ENCODE results near the gene L2HGDH. TPM values are rescaled to one million over a fixed set of nuclear protein-coding genes. Genes with fewer than 3 reads are reported as not detected.
A peak's percentile ranks its signal among the peaks of the same experiment; 100 is the strongest.

L2HGDH gene
- total RNA-seq, 1 experiment from 2014 or later: 16.9 TPM

DNA sequence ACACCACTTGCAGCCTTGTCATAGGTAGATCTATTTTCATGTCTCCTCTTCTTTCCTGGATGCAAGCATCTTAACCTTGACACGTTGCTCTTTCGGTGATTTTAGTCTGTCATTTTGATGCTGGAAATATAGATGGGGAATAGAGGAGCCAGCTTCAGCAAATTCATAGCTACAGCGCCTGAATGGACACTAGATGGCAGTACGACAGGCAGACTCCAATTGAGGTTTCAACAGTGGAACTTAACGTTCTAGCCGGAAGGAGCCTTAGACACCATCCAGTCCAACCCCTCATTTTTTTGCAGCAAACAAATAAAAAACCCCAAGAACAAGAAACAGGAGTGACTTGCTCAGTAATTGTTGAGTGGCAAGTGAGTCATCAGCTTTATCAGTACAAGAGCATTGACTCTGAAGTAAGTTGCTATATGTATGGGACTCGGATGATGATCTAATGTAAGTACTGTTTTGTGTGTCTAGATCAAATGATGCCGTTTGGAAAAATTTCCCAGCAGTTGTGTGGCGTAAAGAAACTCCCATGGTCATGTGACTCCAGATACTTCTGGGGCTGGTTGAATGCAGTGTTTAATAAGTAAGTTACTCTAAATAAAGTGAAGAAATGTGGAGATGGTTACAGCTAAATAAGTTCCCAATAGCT is 9.1 kb upstream of the L2HGDH start:
- peaks cover 5 to 10% of the 10 kb centered on the region in 2 experiments for H3K4me1 ChIP-seq (ENCODE audit: control insufficient read depth in 1 of 2, insufficient read depth in 2 of 2, low read length in 2 of 2)
- H3K79me2 ChIP-seq (ENCODE audit: insufficient read depth, low read length): 0 out of 2 replicates have a peak, but pooled peaks cover 3% of the 10 kb centered on the region
- H3K36me3 ChIP-seq (ENCODE audit: control insufficient read depth in 1 of 2, insufficient read depth in 2 of 2, low read length in 2 of 2): peaks cover 4 to 7% of the 10 kb centered on the region in 2 experiments; a peak in 1 of 4 replicates
- peak overlapping the region; percentile 52 for H3K4me2 ChIP-seq (ENCODE audit: low read length)
- ChIA-PET RAD21 (ENCODE audit: low non-redundant PET in 1 of 2, low total read pairs in 2 of 2, uncharacterized antibody in 2 of 2, unreplicated experiment in 2 of 2) (interaction anchor here in 1 of 2 experiments (0.6 to 1.1 kb wide), 4 partner anchors 9 to 455 kb away, joined by 3 to 4 read pairs (median 4); partner anchors contain the start of genes DMAC2L, L2HGDH and MAP4K5), CTCF (interaction anchor here (0.7 to 2.4 kb wide), 24 partner anchors 9 to 539 kb away, joined by 3 to 18 read pairs (median 4); partner anchors contain the start of genes CDKL1, DMAC2L, L2HGDH and MAP4K5), POLR2A (interaction anchor here (1.5 to 1.6 kb wide), 2 partner anchors 9 to 211 kb away, joined by 3 to 7 read pairs; partner anchors contain the start of genes DMAC2L, L2HGDH and MAP4K5)
- H3K27me3 ChIP-seq (ENCODE audit: insufficient read depth, low read length): no peaks in the 10 kb centered on the region
- ATAC-seq: peak; percentile 98
- intact Hi-C loops (cut with micrococcal nuclease): loop anchor here (1.0 to 5.0 kb wide), 3 partner anchors 76 to 457 kb away; partner anchors contain the start of genes CDKL1 and MAP4K5
- no peaks in the 10 kb centered on the region for H4K20me1 ChIP-seq (ENCODE audit: insufficient read depth)
- H3K27ac ChIP-seq (ENCODE audit: low read depth, low read length): peak overlapping the region; percentile 21; the same call in 1 of the 2 replicates
- DNase-seq (ENCODE audit: low read depth, low spot score): peak; percentile 83
- H3K4me3 ChIP-seq (replicated peaks in 1 of 2; ENCODE audit: low read depth in 1 of 2, low read length in 2 of 2): peak overlapping the region; percentile 10 to 16
- no peaks in the 10 kb centered on the region for H3K9me2 ChIP-seq (ENCODE audit: insufficient read depth)
- peak overlapping the region; percentile 67 for H2AFZ ChIP-seq (ENCODE audit: low read depth, low read length, poor library complexity, severe bottlenecking)
- no TSS peak for BruUV-seq (replicated peaks)
- TF ChIP-seq CTCF (IDR thresholded peaks at IDR 0.05 in 2 of 3, conservative IDR thresholded peaks at IDR 0.05 in 1 of 3; ENCODE audit: borderline replicate concordance in 1 of 3, insufficient read depth in 1 of 3, low read depth in 2 of 3, low read length in 2 of 3): peak; percentile 83 to 96 (median 95)
- TF ChIP-seq YY1 (IDR thresholded peaks at IDR 0.05; ENCODE audit: extremely low read depth, insufficient replicate concordance, low read depth, low read length): peak; percentile 22
- TF ChIP-seq ELF1 (IDR thresholded peaks at IDR 0.05; ENCODE audit: borderline replicate concordance, low read depth): peak; percentile 14; the same call in 1 of the 2 replicates
- TF ChIP-seq ZNF274 (IDR thresholded peaks at IDR 0.05; ENCODE audit: low read depth, low read length): no peak
- no peak for TF ChIP-seq EZH2 (IDR thresholded peaks at IDR 0.05)
- TF ChIP-seq ZFX (IDR thresholded peaks at IDR 0.05): no peak
- TF ChIP-seq CBX3 (IDR thresholded peaks at IDR 0.05; ENCODE audit: low read depth): peak; percentile 72
- TF ChIP-seq TCF7L2 (IDR thresholded peaks at IDR 0.05; ENCODE audit: borderline replicate concordance, extremely low read depth, insufficient read depth, insufficient read length): no peak
- TF ChIP-seq FOSL1 (IDR thresholded peaks at IDR 0.05; ENCODE audit: low read depth): peak; percentile 46
- no peak for TF ChIP-seq SIN3A (IDR thresholded peaks at IDR 0.05; ENCODE audit: low read depth)
- no peak for TF ChIP-seq SP1 (IDR thresholded peaks at IDR 0.05; ENCODE audit: low read depth)
- TF ChIP-seq, protein P1, sequence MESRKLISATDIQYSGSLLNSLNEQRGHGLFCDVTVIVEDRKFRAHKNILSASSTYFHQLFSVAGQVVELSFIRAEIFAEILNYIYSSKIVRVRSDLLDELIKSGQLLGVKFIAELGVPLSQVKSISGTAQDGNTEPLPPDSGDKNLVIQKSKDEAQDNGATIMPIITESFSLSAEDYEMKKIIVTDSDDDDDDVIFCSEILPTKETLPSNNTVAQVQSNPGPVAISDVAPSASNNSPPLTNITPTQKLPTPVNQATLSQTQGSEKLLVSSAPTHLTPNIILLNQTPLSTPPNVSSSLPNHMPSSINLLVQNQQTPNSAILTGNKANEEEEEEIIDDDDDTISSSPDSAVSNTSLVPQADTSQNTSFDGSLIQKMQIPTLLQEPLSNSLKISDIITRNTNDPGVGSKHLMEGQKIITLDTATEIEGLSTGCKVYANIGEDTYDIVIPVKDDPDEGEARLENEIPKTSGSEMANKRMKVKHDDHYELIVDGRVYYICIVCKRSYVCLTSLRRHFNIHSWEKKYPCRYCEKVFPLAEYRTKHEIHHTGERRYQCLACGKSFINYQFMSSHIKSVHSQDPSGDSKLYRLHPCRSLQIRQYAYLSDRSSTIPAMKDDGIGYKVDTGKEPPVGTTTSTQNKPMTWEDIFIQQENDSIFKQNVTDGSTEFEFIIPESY (IDR thresholded peaks at IDR 0.05; ENCODE audit: extremely low read depth, insufficient replicate concordance, low read length): no peak
- peak; percentile 69 for TF ChIP-seq CEBPB (IDR thresholded peaks at IDR 0.05; ENCODE audit: low read depth)
- no peak; the same call in 1 of the 2 replicates for TF ChIP-seq JUND (IDR thresholded peaks at IDR 0.05)
- peak; percentile 30 for TF ChIP-seq MAX (IDR thresholded peaks at IDR 0.05)
- no peak for TF ChIP-seq EGR1 (IDR thresholded peaks at IDR 0.05; ENCODE audit: low read depth)
- TF ChIP-seq RAD21 (IDR thresholded peaks at IDR 0.05; ENCODE audit: low read depth): peak; percentile 74
- no peak; the same call in 1 of the 2 replicates for TF ChIP-seq SRF (IDR thresholded peaks at IDR 0.05; ENCODE audit: low read depth)
- H3K9ac ChIP-seq (ENCODE audit: low read length): peak overlapping the region; percentile 29
- no peaks in the 10 kb centered on the region for H3K9me3 ChIP-seq (ENCODE audit: control insufficient read depth in 1 of 2, insufficient read depth in 1 of 2, low read depth in 1 of 2, low read length in 2 of 2)

Data from HCT116 (cell line).